ENCODE measurements around the gene CD3E. TPM values are rescaled to one million over a fixed set of nuclear protein-coding genes. Genes with fewer than 3 reads are reported as not detected.

CD3E gene
- total and polyA plus RNA-seq, 2 donors (not counting 1 experiment from before 2014, with no cell fraction given), result 1.0 to 1.7 TPM

DNA sequence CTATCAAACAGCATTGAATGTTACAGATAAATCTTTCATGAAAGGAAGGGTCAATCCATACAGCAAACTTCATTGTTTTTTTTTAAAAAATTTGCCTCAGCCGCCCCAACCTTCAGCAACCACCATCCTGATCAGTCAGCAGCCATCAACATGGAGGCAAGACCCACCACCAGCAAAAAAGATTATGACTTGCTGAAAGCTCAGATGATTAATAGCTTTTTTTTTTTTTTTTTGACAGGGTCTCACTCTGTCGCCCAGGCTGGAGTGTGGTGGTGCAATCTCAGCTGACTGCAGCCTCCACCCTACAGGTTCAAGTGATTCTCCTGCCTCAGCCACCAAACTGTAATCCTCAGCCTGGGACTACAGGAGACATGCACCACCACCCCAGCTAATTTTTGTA, 18.0 kb upstream of the CD3E start:
- Histone ChIP-seq H3K4me1 (ENCODE audit: control insufficient read depth in 2 of 2, insufficient read depth in 2 of 2, low read length in 2 of 2) (peaks cover under 1 to 2% of the 10 kb centered on the region in 2 donors), H3K4me3 (ENCODE audit: control extremely low read depth in 1 of 5, extremely low read depth in 1 of 5, insufficient read depth in 1 of 5, low read depth in 2 of 5, low read length in 4 of 5) (no peak overlapping the region), H3K4me2 (replicated peaks; ENCODE audit: low read depth, low read length, poor library complexity, severe bottlenecking) (no peak overlapping the region), H3K36me3 (replicated peaks in 1 of 2; ENCODE audit: control extremely low read depth in 1 of 2, control insufficient read depth in 1 of 2, extremely low read depth in 1 of 2, insufficient read depth in 2 of 2, low read length in 1 of 2) (no peaks in the 10 kb centered on the region), H3K9me3 (ENCODE audit: control extremely low read depth in 1 of 3, control insufficient read depth in 2 of 3, insufficient read depth in 1 of 3, low read length in 2 of 3) (no peaks in the 10 kb centered on the region), H3K79me2 (ENCODE audit: control insufficient read depth, insufficient read depth, low read length) (no peaks in the 10 kb centered on the region), H2AFZ (ENCODE audit: insufficient read depth, low read depth, low read length, poor library complexity, severe bottlenecking) (no peak overlapping the region), H3K27me3 (replicated peaks in 1 of 4; ENCODE audit: control extremely low read depth in 1 of 4, control insufficient read depth in 3 of 4, insufficient read depth in 4 of 4, low read length in 3 of 4) (no peaks in the 10 kb centered on the region), H4K20me1 (ENCODE audit: control insufficient read depth, insufficient read depth, low read length, poor library complexity, severe bottlenecking) (no peaks in the 10 kb centered on the region), H3K9ac (ENCODE audit: low read length) (no peak overlapping the region), H3K27ac (ENCODE audit: low read length in 2 of 2) (no peak overlapping the region)
- Mint-ChIP-seq H3K9me3 (ENCODE audit: insufficient read depth) (no peaks in the 10 kb centered on the region), H3K27ac (no peak overlapping the region), H3K27me3 (peaks cover 19% of the 10 kb centered on the region), H3K4me1 (peaks cover 3% of the 10 kb centered on the region), H3K4me3 (no peak overlapping the region)
- WGBS (ENCODE audit: insufficient coverage), result 100% methylated on average over 1 of the region's 2 CpGs
- DNase-seq (no peak), ATAC-seq (ENCODE audit: low read depth) (no peak)
- ChIA-PET CTCF (interaction anchor here (0.6 to 0.8 kb wide), 2 partner anchors 11 to 88 kb away, joined by 3 read pairs; no protein-coding TSS in a partner anchor), POLR2A (interaction anchor here (0.6 kb wide), 1 partner anchor 74 kb away, joined by 3 read pairs; no protein-coding TSS in a partner anchor)
- intact Hi-C loops (cut with micrococcal nuclease), result no loop called here
- TF ChIP-seq CTCF (IDR thresholded peaks at IDR 0.05) (no peak), EZH2 (IDR thresholded peaks at IDR 0.05; ENCODE audit: borderline replicate concordance, insufficient read depth, low read depth, low read length, poor library complexity, severe bottlenecking) (no peak)

DNA sequence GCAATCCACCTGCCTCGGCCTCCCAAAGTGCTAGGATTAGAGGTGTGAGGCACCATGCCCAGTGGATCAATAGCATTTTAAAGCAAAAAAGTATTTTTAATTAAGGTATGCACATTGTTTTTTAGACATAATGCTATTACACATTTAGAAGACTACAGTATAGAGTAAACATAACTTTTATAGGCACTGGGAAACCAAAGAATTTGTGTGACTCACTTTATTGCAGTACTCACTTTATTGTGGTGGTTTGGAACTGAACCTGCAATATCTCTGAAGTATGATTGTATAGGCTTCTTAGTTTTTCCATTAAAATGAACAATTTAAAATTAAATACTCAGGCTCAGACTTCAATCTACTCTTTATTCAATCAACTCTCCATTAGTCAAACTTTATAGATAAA, 17.5 kb upstream of the CD3E start:
- Histone ChIP-seq H4K20me1 (ENCODE audit: control insufficient read depth, insufficient read depth, low read length, poor library complexity, severe bottlenecking) (no peaks in the 10 kb centered on the region), H3K4me2 (replicated peaks; ENCODE audit: low read depth, low read length, poor library complexity, severe bottlenecking) (no peak overlapping the region), H3K4me3 (ENCODE audit: control extremely low read depth in 1 of 5, extremely low read depth in 1 of 5, insufficient read depth in 1 of 5, low read depth in 2 of 5, low read length in 4 of 5) (no peak overlapping the region), H3K27me3 (replicated peaks in 1 of 4; ENCODE audit: control extremely low read depth in 1 of 4, control insufficient read depth in 3 of 4, insufficient read depth in 4 of 4, low read length in 3 of 4) (peaks cover 0 to 4% (median 0%) of the 10 kb centered on the region in 4 experiments), H3K9ac (ENCODE audit: low read length) (no peak overlapping the region), H3K9me3 (ENCODE audit: control extremely low read depth in 1 of 3, control insufficient read depth in 2 of 3, insufficient read depth in 1 of 3, low read length in 2 of 3) (no peaks in the 10 kb centered on the region), H3K79me2 (ENCODE audit: control insufficient read depth, insufficient read depth, low read length) (no peaks in the 10 kb centered on the region), H2AFZ (ENCODE audit: insufficient read depth, low read depth, low read length, poor library complexity, severe bottlenecking) (no peak overlapping the region), H3K4me1 (ENCODE audit: control insufficient read depth in 2 of 2, insufficient read depth in 2 of 2, low read length in 2 of 2) (no peaks in the 10 kb centered on the region), H3K36me3 (replicated peaks in 1 of 2; ENCODE audit: control extremely low read depth in 1 of 2, control insufficient read depth in 1 of 2, extremely low read depth in 1 of 2, insufficient read depth in 2 of 2, low read length in 1 of 2) (no peaks in the 10 kb centered on the region), H3K27ac (ENCODE audit: low read length in 2 of 2) (no peak overlapping the region)
- WGBS (ENCODE audit: insufficient coverage), result no CpG with 5 or more reads among the region's 1 CpG
- Mint-ChIP-seq H3K9me3 (ENCODE audit: insufficient read depth) (no peaks in the 10 kb centered on the region), H3K27me3 (peaks cover 23% of the 10 kb centered on the region), H3K4me1 (peaks cover 2% of the 10 kb centered on the region), H3K4me3 (no peak overlapping the region), H3K27ac (no peak overlapping the region)
- ATAC-seq (ENCODE audit: low read depth), result no peak
- CTCF ChIA-PET, result interaction anchor here (0.6 to 0.8 kb wide), 2 partner anchors 10 to 89 kb away, joined by 3 read pairs; no protein-coding TSS in a partner anchor
- no peak for TF ChIP-seq CTCF (IDR thresholded peaks at IDR 0.05)
- no peak for TF ChIP-seq EZH2 (IDR thresholded peaks at IDR 0.05; ENCODE audit: borderline replicate concordance, insufficient read depth, low read depth, low read length, poor library complexity, severe bottlenecking)
- no peak for DNase-seq
- intact Hi-C loops (cut with micrococcal nuclease), result no loop called here
- POLR2A ChIA-PET, result interaction anchor here (0.6 kb wide), 1 partner anchor 73 kb away, joined by 3 read pairs; no protein-coding TSS in a partner anchor
